Stimulated activated CD4-positive, alpha-beta T cell treated with anti-CD3 and anti-CD28 coated beads, TNF-alpha, amount 100 ng/mL, for 48 hours (primary cell): ENCODE results near the gene PRR12.

ENCODE experiments used
- DNase-seq, 3 donors: peaks; one replicate each; pipeline ENCODE4 v3.0.0-alpha.2; 2020; ENCODE audit warnings: low read depth in 3 of 3

The PRR12 gene

GRCh38 chr19:49590071-49590970 is 661 bp upstream of the PRR12 start:
- DNase-seq: peak; percentile 83 to 95 (median 92)

- DNase-seq: peak in 1 of 3 donors; percentile 49
Observed at GRCh38 chr19:49591731-49592485, 926 bp downstream of the PRR12 start.

GRCh38 chr19:49592486-49593232 is 1.7 kb downstream of the PRR12 start:
- DNase-seq: no peak

- DNase-seq: peak; percentile 83 to 95 (median 89)
Observed at GRCh38 chr19:49593233-49594113, 2.5 kb downstream of the PRR12 start.

GRCh38 chr19:49594157-49594992 is 3.4 kb downstream of the PRR12 start:
- no peak for DNase-seq

- no peak for DNase-seq
Observed at GRCh38 chr19:49594993-49595818, 4.2 kb downstream of the PRR12 start.

GRCh38 chr19:49595819-49596404 is 4.9 kb downstream of the PRR12 start:
- no peak for DNase-seq

- no peak for DNase-seq
Observed at GRCh38 chr19:49596407-49596806, 5.4 kb downstream of the PRR12 start.

GRCh38 chr19:49596954-49597702 is 6.1 kb downstream of the PRR12 start:
- no peak for DNase-seq

- no peak for DNase-seq
Observed at GRCh38 chr19:49597703-49597974, 6.7 kb downstream of the PRR12 start.

- no peak for DNase-seq
Observed at GRCh38 chr19:49599378-49600295, 8.7 kb downstream of the PRR12 start.

- DNase-seq: no peak
Observed at GRCh38 chr19:49601482-49602038, 10.6 kb downstream of the PRR12 start.

GRCh38 chr19:49602806-49603205 is 11.8 kb downstream of the PRR12 start:
- DNase-seq: no peak

GRCh38 chr19:49605605-49606004 is 14.6 kb downstream of the PRR12 start:
- DNase-seq: no peak

- no peak for DNase-seq
Observed at GRCh38 chr19:49609499-49610092, 18.6 kb downstream of the PRR12 start.

GRCh38 chr19:49613374-49613773 is 22.4 kb downstream of the PRR12 start:
- no peak for DNase-seq
